GM10248 (cell line): ENCODE results near the gene PPP4R2.

Experiments
- CTCF ChIA-PET: fragments of 300-600 bp; sonication (Branson Sonifier 250); formaldehyde crosslinking; extraction: SDS; loops from one replicate; lab custom pipeline; 2021; ENCODE audit warnings: antibody characterized with exemption; lab: Yijun Ruan, JAX
- POLR2A ChIA-PET: fragments of 350-650 bp; sonication (Branson Sonifier 250); formaldehyde crosslinking; extraction: SDS; loops from one replicate; lab custom pipeline; 2020; ENCODE audit warnings: antibody characterized with exemption; lab: Yijun Ruan, JAX
- DNase-seq: peaks from one replicate; pipeline ENCODE4 v3.0.0; 2012; ENCODE audit errors: extremely low spot score
- TF ChIP-seq, protein P1 (sequence below): IDR thresholded peaks from 2 replicates; pipeline ENCODE4 v1.5.1; 2012; ENCODE audit warnings: mild to moderate bottlenecking, low read depth; ENCODE audit errors: extremely low read depth, missing control alignments, control extremely low read depth

Gene PPP4R2

DNA sequence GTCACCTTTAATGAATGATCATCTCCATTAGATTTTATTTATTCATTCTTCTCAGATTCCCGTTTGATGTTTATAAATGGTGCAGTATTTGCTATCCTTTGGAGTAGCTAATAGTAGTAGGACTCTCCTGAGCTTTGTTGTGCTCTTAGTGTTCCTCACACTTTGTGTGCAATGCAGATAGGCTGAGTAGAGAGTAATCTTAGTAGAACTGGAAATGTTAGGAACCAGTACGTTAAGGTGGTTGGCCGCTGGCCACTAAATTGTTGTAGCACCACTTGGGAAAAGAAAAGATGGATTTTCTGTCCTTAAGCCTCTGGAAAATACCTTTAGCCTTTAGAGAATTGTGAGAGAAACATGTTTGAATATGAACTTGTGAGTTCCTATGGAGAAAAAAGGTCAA is 44.9 kb downstream of the PPP4R2 start:
- ChIA-PET CTCF (interaction anchor here (1.0 to 1.1 kb wide), 2 partner anchors 24 to 82 kb away, joined by 3 read pairs; no protein-coding TSS in a partner anchor), POLR2A (no interaction called here)
- TF ChIP-seq, protein P1, sequence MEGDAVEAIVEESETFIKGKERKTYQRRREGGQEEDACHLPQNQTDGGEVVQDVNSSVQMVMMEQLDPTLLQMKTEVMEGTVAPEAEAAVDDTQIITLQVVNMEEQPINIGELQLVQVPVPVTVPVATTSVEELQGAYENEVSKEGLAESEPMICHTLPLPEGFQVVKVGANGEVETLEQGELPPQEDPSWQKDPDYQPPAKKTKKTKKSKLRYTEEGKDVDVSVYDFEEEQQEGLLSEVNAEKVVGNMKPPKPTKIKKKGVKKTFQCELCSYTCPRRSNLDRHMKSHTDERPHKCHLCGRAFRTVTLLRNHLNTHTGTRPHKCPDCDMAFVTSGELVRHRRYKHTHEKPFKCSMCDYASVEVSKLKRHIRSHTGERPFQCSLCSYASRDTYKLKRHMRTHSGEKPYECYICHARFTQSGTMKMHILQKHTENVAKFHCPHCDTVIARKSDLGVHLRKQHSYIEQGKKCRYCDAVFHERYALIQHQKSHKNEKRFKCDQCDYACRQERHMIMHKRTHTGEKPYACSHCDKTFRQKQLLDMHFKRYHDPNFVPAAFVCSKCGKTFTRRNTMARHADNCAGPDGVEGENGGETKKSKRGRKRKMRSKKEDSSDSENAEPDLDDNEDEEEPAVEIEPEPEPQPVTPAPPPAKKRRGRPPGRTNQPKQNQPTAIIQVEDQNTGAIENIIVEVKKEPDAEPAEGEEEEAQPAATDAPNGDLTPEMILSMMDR, result no peak
- DNase-seq, result no peak

DNA sequence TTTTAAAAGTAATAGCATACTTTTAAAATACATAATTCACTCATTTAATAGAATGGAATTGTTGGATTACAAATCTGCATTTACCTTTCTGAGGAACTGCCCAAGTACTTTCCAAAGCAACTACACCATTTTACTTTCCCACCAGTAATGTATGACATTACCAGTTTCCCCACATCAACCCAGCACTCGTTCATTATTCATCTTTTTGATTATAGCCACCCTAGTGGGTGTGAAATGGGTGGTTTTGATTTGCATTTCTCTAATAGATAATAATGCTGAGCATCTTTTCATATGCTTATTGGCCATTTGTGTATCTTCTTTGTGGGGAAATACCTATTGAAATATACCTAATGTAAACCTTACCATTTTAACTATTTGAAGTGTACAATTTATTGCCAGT is 46.8 kb downstream of the PPP4R2 start:
- TF ChIP-seq, protein P1, result no peak
- ChIA-PET POLR2A (no interaction called here), CTCF (interaction anchor here (1.7 kb wide), 1 partner anchor 13 kb away, joined by 5 read pairs; no protein-coding TSS in a partner anchor)
- no peak for DNase-seq

DNA sequence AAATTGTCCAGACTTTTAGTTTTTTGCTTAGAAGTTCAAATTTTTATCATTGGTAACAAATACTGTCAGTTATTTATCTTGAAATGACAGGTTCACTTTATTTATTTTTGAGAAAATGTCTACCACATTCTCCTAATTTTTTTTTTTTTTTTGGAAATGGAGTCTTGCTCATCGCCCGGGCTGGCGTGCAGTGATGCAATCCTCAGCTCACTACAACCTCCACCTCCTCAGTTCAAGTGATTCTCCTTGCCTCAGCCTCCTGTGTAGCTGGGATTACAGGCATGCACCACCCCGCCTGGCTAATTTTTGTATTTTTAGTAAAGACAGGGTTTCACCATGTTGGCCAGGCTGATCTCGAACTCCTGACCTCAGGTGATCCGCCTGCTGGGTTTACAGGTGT is 48.8 kb downstream of the PPP4R2 start:
- TF ChIP-seq, protein P1, result no peak
- CTCF ChIA-PET, result interaction anchor here (0.6 to 3.3 kb wide), 4 partner anchors 10 to 100 kb away, joined by 3 to 27 read pairs (median 4); no protein-coding TSS in a partner anchor
- no peak for DNase-seq
- POLR2A ChIA-PET, result no interaction called here

DNA sequence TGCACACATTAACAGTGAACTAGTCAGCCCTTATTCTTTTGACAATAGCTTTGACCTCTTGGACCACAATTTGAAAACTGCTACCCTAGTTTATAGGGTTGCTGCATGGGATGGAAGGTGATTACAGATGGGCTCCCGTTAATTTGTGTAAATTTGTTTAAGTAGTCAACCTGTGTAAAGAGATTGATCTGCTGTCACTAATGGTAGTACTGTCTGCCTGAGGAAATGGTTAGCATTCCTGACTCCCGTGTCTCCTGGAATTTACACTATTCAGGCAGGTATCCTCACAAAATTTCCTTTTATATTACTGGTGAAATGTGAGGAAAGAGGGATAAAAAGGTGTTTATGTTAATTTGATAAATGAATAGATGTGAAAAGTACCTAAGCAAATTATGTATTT is 49.6 kb downstream of the PPP4R2 start:
- TF ChIP-seq, protein P1, result no peak
- POLR2A ChIA-PET, result no interaction called here
- CTCF ChIA-PET, result interaction anchor here (0.6 to 3.3 kb wide), 5 partner anchors 9 to 100 kb away, joined by 3 to 27 read pairs (median 4); no protein-coding TSS in a partner anchor

DNA sequence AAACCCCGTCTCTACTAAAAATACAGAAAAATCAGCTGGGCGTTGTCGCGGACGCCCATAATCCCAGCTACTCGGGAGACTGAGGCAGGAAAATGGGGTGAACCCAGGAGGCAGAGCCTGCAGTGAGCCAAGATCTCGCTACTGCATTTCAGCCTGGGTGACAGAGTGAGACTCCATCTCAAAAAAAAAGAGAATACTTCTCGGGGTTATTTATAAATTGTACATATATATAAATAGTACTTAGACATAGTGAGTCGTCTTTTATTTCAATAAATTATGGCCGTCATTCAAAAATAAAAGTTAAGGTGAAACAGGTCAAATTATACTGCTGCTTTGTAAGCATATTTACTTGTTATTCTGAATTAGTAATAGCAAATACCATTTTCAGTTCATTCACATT is 52.7 kb downstream of the PPP4R2 start:
- ChIA-PET POLR2A (no interaction called here), CTCF (no interaction called here)
- DNase-seq, result no peak
- TF ChIP-seq, protein P1, result no peak

More for the DNA sequence above, 49.6 kb downstream of the PPP4R2 start:
- no peak for DNase-seq

DNA sequence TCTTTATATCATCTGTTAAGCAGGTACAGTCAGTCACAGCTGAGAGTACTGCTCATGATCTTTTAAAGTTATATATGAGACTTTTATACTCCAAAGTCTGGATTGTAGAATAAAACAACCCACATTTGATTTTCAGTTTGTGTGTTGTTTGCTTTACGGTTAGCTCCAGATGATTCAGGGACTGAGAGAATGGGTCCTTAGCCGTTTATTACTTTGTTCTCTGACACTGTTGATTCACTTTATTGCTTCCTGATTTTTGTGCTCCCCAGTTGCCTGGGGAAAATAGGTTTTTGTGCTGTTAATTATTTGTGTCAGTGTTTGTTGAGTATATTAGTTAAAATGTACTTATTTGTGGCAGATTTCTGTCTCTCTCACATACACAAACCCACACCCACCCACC is 56.2 kb downstream of the PPP4R2 start:
- CTCF ChIA-PET, result interaction anchor here (7.2 kb wide), 1 partner anchor 113 kb away, joined by 74 read pairs; no protein-coding TSS in a partner anchor
- POLR2A ChIA-PET, result no interaction called here
- TF ChIP-seq, protein P1, result no peak
- DNase-seq, result no peak
